BJ (cell line): ENCODE measurements around the gene GPR152. TPM values are rescaled to one million over a fixed set of nuclear protein-coding genes. Genes with fewer than 3 reads are reported as not detected.
A peak's percentile ranks its signal among the peaks of the same experiment; 100 is the strongest.

ENCODE experiments used
- CTCF ChIA-PET: fragments of 350-600 bp; formaldehyde crosslinking; extraction: SDS; loops from one replicate; lab custom pipeline; 2021; ENCODE audit warnings: antibody characterized with exemption, inconsistent platforms; lab: Yijun Ruan, JAX
- POLR2A ChIA-PET: fragments of 300-600 bp; sonication (Branson Sonifier 250); formaldehyde crosslinking; extraction: SDS; loops from one replicate; lab custom pipeline; 2021; ENCODE audit warnings: antibody characterized with exemption; lab: Charles Lee
- DNase-seq: peaks from one replicate; pipeline ENCODE4 v3.0.0-alpha.2; 2011; ENCODE audit warnings: low read depth
- H3K27me3 ChIP-seq: 2 replicates; pipeline ENCODE4 v1.6.0; 2011; ENCODE audit warnings: low read length; ENCODE audit not compliant: control insufficient read depth, insufficient read depth
- H3K36me3 ChIP-seq: 2 replicates; pipeline ENCODE4 v1.5.1; 2011; ENCODE audit warnings: low read length; ENCODE audit not compliant: control insufficient read depth, insufficient read depth
- H3K4me3 ChIP-seq: 2 replicates; pipeline ENCODE4 v1.5.1; 2011; ENCODE audit warnings: low read depth, mild to moderate bottlenecking, control low read depth, low read length
- CTCF ChIP-seq: IDR thresholded peaks from 2 replicates; pipeline ENCODE4 v1.5.1; 2011; ENCODE audit warnings: low read depth, mild to moderate bottlenecking, control low read depth, inconsistent platforms, low read length, moderate library complexity; ENCODE audit not compliant: insufficient read depth
- polyA plus RNA-seq: library from polyadenylated mRNA; depleted of rRNA; stranded (reverse); fragments of >200 nt; gene quantifications from 2 replicates; pipeline ENCODE4 v1.2.3, GENCODE V29; 2011

The GPR152 gene
- polyA plus RNA-seq, 1 experiment, result not detected

- ChIA-PET POLR2A (no interaction called here), CTCF (interaction anchor here (0.7 to 2.0 kb wide), 6 partner anchors 10 to 117 kb away, joined by 3 to 8 read pairs (median 4); partner anchors contain the start of genes PITPNM1, PPP1CA and RAD9A)
- no peak for DNase-seq
- peak; percentile 54 for TF ChIP-seq CTCF
- Histone ChIP-seq H3K27me3 (no peaks in the 10 kb centered on the region), H3K4me3 (peak within 1 kb of the TSS; percentile 86), H3K36me3 (no peaks in the 10 kb centered on the region; the same call in 1 of the 2 replicates)
Observed at GRCh38 chr11:67468759-67469507, 16.4 kb upstream of the GPR152 start, which contains the start of gene TMEM134. Gene TMEM134, minus strand, starts transcription at chr11:67469251. Its CDS starts 59 bp downstream, at chr11:67469192.

- no peak for TF ChIP-seq CTCF
- ChIA-PET POLR2A (interaction anchor here (0.6 kb wide), 1 partner anchor 67 kb away, joined by 3 read pairs; the partner anchor contains the start of gene PPP1CA), CTCF (interaction anchor here (0.6 to 2.0 kb wide), 4 partner anchors 10 to 68 kb away, joined by 3 to 8 read pairs (median 4); partner anchors contain the start of genes AIP, PITPNM1 and PPP1CA)
- Histone ChIP-seq H3K4me3 (peak overlapping the region; percentile 86), H3K27me3 (no peaks in the 10 kb centered on the region), H3K36me3 (no peaks in the 10 kb centered on the region; the same call in 1 of the 2 replicates)
- no peak for DNase-seq
Observed at GRCh38 chr11:67468456-67468758, 15.9 kb upstream of the GPR152 start.

GRCh38 chr11:67468056-67468455 lies 15.5 kb upstream of the GPR152 start:
- no peaks in the 10 kb centered on the region; the same call in 1 of the 2 replicates for H3K36me3 ChIP-seq
- DNase-seq, result no peak
- peak overlapping the region; percentile 86 for H3K4me3 ChIP-seq
- H3K27me3 ChIP-seq, result no peaks in the 10 kb centered on the region
- CTCF ChIA-PET, result interaction anchor here (0.6 to 2.0 kb wide), 6 partner anchors 11 to 67 kb away, joined by 3 to 8 read pairs (median 3); partner anchors contain the start of genes AIP, PITPNM1 and PPP1CA
- no peak for TF ChIP-seq CTCF
- POLR2A ChIA-PET, result interaction anchor here (0.6 kb wide), 1 partner anchor 67 kb away, joined by 3 read pairs; the partner anchor contains the start of gene PPP1CA

GRCh38 chr11:67466962-67467771 lies 14.6 kb upstream of the GPR152 start:
- no peak for DNase-seq
- Histone ChIP-seq H3K36me3 (no peaks in the 10 kb centered on the region; the same call in 1 of the 2 replicates), H3K4me3 (no peak overlapping the region), H3K27me3 (no peaks in the 10 kb centered on the region)
- POLR2A ChIA-PET, result no interaction called here
- CTCF ChIA-PET, result interaction anchor here (0.7 to 0.9 kb wide), 3 partner anchors 38 to 683 kb away, joined by 3 read pairs; partner anchors contain the start of gene PPP1CA
- no peak for TF ChIP-seq CTCF
